Activated T-cell treated with anti-CD3 and anti-CD28 coated beads for 4 hours (primary cell): ENCODE data around the gene PNLIPRP1.

Source experiments
- DNase-seq: peaks from one replicate; pipeline ENCODE4 v3.0.0-alpha.2; 2020

Gene PNLIPRP1

GRCh38 chr10:116602648-116603400, 12.1 kb downstream of the PNLIPRP1 start:
- DNase-seq, result no peak

GRCh38 chr10:116606061-116606483, 15.3 kb downstream of the PNLIPRP1 start:
- DNase-seq, result no peak

- DNase-seq, result no peak
These were observed 16.6 kb downstream of the PNLIPRP1 start for GRCh38 chr10:116607336-116607735.

GRCh38 chr10:116608686-116609594, 18.2 kb downstream of the PNLIPRP1 start:
- no peak for DNase-seq

GRCh38 chr10:116610443-116611152, 19.8 kb downstream of the PNLIPRP1 start:
- no peak for DNase-seq

GRCh38 chr10:116611153-116611545, 20.4 kb downstream of the PNLIPRP1 start:
- no peak for DNase-seq

- DNase-seq, result no peak
These were observed 21.5 kb downstream of the PNLIPRP1 start for GRCh38 chr10:116612107-116612769.

- DNase-seq, result no peak
These were observed 22.7 kb downstream of the PNLIPRP1 start for GRCh38 chr10:116613471-116613870.

GRCh38 chr10:116614796-116615195, 24.0 kb downstream of the PNLIPRP1 start:
- DNase-seq, result no peak

- DNase-seq, result no peak
These were observed 24.5 kb downstream of the PNLIPRP1 start for GRCh38 chr10:116615199-116615776.

- no peak for DNase-seq
These were observed 30.0 kb downstream of the PNLIPRP1 start, which contains the start of gene PNLIPRP2 for GRCh38 chr10:116620423-116621400. Gene PNLIPRP2, plus strand, starts transcription at chr10:116620953.

- DNase-seq, result no peak
These were observed 30.7 kb downstream of the PNLIPRP1 start for GRCh38 chr10:116621476-116621875.

- no peak for DNase-seq
These were observed 31.3 kb downstream of the PNLIPRP1 start for GRCh38 chr10:116621934-116622655.

GRCh38 chr10:116625845-116626244, 35.1 kb downstream of the PNLIPRP1 start:
- DNase-seq, result no peak

- DNase-seq, result no peak
These were observed 36.1 kb downstream of the PNLIPRP1 start for GRCh38 chr10:116626815-116627214.

GRCh38 chr10:116627386-116627933, 36.7 kb downstream of the PNLIPRP1 start:
- DNase-seq, result no peak

- DNase-seq, result no peak
These were observed 38.6 kb downstream of the PNLIPRP1 start for GRCh38 chr10:116629340-116629739.

GRCh38 chr10:116630020-116630419, 39.3 kb downstream of the PNLIPRP1 start:
- DNase-seq, result no peak

GRCh38 chr10:116631871-116632295, 41.1 kb downstream of the PNLIPRP1 start:
- DNase-seq, result no peak
